Lung (tissue), 12 donors: Measurements from ENCODE around the gene COPG2. TPM values are rescaled to one million over a fixed set of nuclear protein-coding genes. Genes with fewer than 3 reads are reported as not detected.
"Not testable (repeated sequence)": the region's sequence is repeated elsewhere in the genome, so short reads cannot be mapped to it uniquely, and the experiment has no call there.

Experiments used
- ATAC-seq: fragments of 200-7000 bp; cut with Tn5 transposase; one replicate; pipeline ENCODE4 v1.9.1; 2020; ENCODE audit warnings: moderate number of reproducible peaks; ENCODE audit not compliant: insufficient read depth, low FRiP score
- DNase-seq, 3 donors: peaks; one replicate each; pipeline ENCODE4 v3.0.0-alpha.2; 2013 to 2017
- H3K27ac ChIP-seq, 2 donors: one replicate each; pipeline ENCODE4 v1.5.1; 2013; ENCODE audit warnings: mild to moderate bottlenecking in 2 of 2, moderate library complexity in 2 of 2, control low read depth in 1 of 2, inconsistent platforms in 1 of 2, low read depth in 1 of 2, low read length in 1 of 2
- H3K27me3 ChIP-seq, 3 donors: one replicate each; pipeline ENCODE4 v1.5.1; 2013; ENCODE audit warnings: low read length in 2 of 3; ENCODE audit not compliant: control insufficient read depth in 3 of 3, insufficient read depth in 3 of 3
- H3K36me3 ChIP-seq, 4 donors: one replicate each; pipeline ENCODE4 v1.5.1; 2013; ENCODE audit warnings: low read length in 4 of 4, mild to moderate bottlenecking in 1 of 4, moderate library complexity in 1 of 4; ENCODE audit not compliant: control insufficient read depth in 4 of 4, insufficient read depth in 4 of 4
- H3K4me1 ChIP-seq, 5 donors: one replicate each; pipeline ENCODE4 v1.5.1; 2013; ENCODE audit warnings: low read length in 5 of 5, mild to moderate bottlenecking in 2 of 5, moderate library complexity in 1 of 5; ENCODE audit not compliant: control insufficient read depth in 5 of 5, insufficient read depth in 5 of 5
- H3K4me3 ChIP-seq: one replicate; pipeline ENCODE4 v1.5.1; 2013; ENCODE audit warnings: mild to moderate bottlenecking, control low read depth, moderate library complexity
- H3K9ac ChIP-seq, 2 donors: one replicate each; pipeline ENCODE4 v1.5.1; 2013; ENCODE audit warnings: low read length in 2 of 2, control low read depth in 1 of 2; ENCODE audit not compliant: insufficient read depth in 1 of 2
- H3K9me3 ChIP-seq, 4 donors: one replicate each; pipeline ENCODE4 v1.5.1; 2013; ENCODE audit warnings: low read length in 3 of 4, mild to moderate bottlenecking in 1 of 4, moderate library complexity in 1 of 4; ENCODE audit not compliant: control insufficient read depth in 4 of 4, insufficient read depth in 3 of 4
- CTCF ChIP-seq: IDR thresholded peaks from 2 replicates; pipeline ENCODE4 v1.5.1; 2012; ENCODE audit warnings: mild to moderate bottlenecking; ENCODE audit errors: control extremely low read depth, extremely low read depth
- WGBS, 2 donors: extraction: QIAGEN DNeasy Blood & Tissue Kit; methylation state at CpG; one replicate each; pipeline ENCODE4 v1.1.7; 2013; 5-methylcytosine and 5-hydroxymethylcytosine counted together
- polyA plus RNA-seq, 2 donors: library from polyadenylated mRNA; stranded (reverse); fragments of 200-250 nt; gene quantifications; one replicate each; pipeline ENCODE4 v1.2.1, GENCODE V29; 2013
- total RNA-seq, 2 donors: library from RNA; depleted of rRNA in 1 of 2; stranded (reverse); fragments of >200 nt in 1 of 2; gene quantifications; one replicate each; pipeline ENCODE4 v1.2.1, GENCODE V29; 2014 to 2021
- donor health status: control.
- donor health status: control.
- donor health status: Bipolar disorder and iron deficiency.
- donor health status: healthy.
- donor health status: DM: yes; HTN: yes; CAD: no.

COPG2 gene
- total and polyA plus RNA-seq, 4 donors, result 8.9 to 29.3 (median 16.8) TPM

GRCh38 chr7:130699686-130700085, 31.1 kb upstream of the COPG2 start:
- TF ChIP-seq CTCF, result no peak
- Histone ChIP-seq H3K4me1 (no peaks in the 10 kb centered on the region), H3K9ac (no peak overlapping the region), H3K36me3 (no peaks in the 10 kb centered on the region), H3K4me3 (no peak overlapping the region), H3K9me3 (no peaks in the 10 kb centered on the region), H3K27me3 (no peaks in the 10 kb centered on the region), H3K27ac (no peak overlapping the region)
- ATAC-seq (no peak), DNase-seq (no peak)
- 63 to 65% methylated on average over 4 of the region's 4 CpGs for WGBS, 2 donors

GRCh38 chr7:130697820-130698219, 29.3 kb upstream of the COPG2 start:
- no peaks in the 10 kb centered on the region for H3K4me1 ChIP-seq
- DNase-seq (peak in 1 of 3 donors; percentile 7), ATAC-seq (no peak)
- no peaks in the 10 kb centered on the region for H3K27me3 ChIP-seq
- no peak overlapping the region for H3K4me3 ChIP-seq
- H3K36me3 ChIP-seq, result no peaks in the 10 kb centered on the region
- no peak for TF ChIP-seq CTCF
- no peak overlapping the region for H3K9ac ChIP-seq
- no peak overlapping the region for H3K27ac ChIP-seq
- no peaks in the 10 kb centered on the region for H3K9me3 ChIP-seq
- 73 to 75% methylated on average over 2 of the region's 2 CpGs for WGBS, 2 donors

- Histone ChIP-seq H3K9ac (no peak overlapping the region), H3K4me3 (no peak overlapping the region), H3K27ac (no peak overlapping the region), H3K4me1 (no peaks in the 10 kb centered on the region), H3K27me3 (no peaks in the 10 kb centered on the region), H3K36me3 (no peaks in the 10 kb centered on the region), H3K9me3 (no peaks in the 10 kb centered on the region)
- peak; percentile 40 for TF ChIP-seq CTCF
- ATAC-seq (no peak), DNase-seq (peak in 2 of 3 donors; percentile 51 to 58)
- WGBS, 2 donors, result 53 to 55% methylated on average over 2 of the region's 2 CpGs
Observed at GRCh38 chr7:130695840-130696239, 27.3 kb upstream of the COPG2 start.

- not testable (repeated sequence) for ATAC-seq, H3K4me1 ChIP-seq, H3K36me3 ChIP-seq, H3K9ac ChIP-seq, H3K9me3 ChIP-seq, DNase-seq, H3K27me3 ChIP-seq, H3K27ac ChIP-seq, H3K4me3 ChIP-seq
- WGBS, 2 donors, result 95 to 97% methylated on average over 1 of the region's 1 CpG
Observed at GRCh38 chr7:130692396-130692795, 23.8 kb upstream of the COPG2 start.
